GM12872 (cell line): ENCODE results near the gene SOX21.

Experiments used
- TF ChIP-seq, protein P1 (sequence below): IDR thresholded peaks from 3 replicates; pipeline ENCODE4 v1.5.1; 2011; ENCODE audit warnings: low read depth, mild to moderate bottlenecking, low read length, moderate library complexity; ENCODE audit not compliant: insufficient read depth

The SOX21 gene

DNA sequence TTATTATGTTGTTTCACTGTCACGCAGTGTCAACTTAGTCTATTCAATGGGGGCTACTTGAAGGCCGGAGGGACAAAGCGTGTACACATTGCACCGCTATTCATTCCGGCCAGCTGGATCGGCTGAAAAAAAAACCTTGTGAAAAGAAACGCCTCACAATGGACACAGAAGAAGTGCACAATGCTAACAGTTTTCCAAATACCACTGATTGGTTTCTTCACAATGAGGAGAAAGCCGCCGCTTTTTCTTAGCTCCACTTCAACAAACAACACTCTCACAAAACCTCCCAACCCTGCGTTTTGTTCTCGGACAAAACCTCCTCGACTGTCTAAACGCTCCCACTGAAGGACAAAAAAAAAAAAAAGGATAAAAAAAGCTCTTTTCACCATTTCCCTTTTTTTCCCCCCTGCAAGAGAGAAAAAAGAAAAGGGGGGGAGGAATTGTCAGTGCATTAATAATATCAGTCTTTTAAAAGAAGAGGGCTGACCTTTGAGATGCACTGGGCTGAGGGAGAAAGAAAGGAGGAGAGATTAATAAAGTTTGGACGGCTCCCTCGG lies 5.4 kb downstream of the SOX21 start:
- TF ChIP-seq, protein P1, sequence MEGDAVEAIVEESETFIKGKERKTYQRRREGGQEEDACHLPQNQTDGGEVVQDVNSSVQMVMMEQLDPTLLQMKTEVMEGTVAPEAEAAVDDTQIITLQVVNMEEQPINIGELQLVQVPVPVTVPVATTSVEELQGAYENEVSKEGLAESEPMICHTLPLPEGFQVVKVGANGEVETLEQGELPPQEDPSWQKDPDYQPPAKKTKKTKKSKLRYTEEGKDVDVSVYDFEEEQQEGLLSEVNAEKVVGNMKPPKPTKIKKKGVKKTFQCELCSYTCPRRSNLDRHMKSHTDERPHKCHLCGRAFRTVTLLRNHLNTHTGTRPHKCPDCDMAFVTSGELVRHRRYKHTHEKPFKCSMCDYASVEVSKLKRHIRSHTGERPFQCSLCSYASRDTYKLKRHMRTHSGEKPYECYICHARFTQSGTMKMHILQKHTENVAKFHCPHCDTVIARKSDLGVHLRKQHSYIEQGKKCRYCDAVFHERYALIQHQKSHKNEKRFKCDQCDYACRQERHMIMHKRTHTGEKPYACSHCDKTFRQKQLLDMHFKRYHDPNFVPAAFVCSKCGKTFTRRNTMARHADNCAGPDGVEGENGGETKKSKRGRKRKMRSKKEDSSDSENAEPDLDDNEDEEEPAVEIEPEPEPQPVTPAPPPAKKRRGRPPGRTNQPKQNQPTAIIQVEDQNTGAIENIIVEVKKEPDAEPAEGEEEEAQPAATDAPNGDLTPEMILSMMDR = no peak

DNA sequence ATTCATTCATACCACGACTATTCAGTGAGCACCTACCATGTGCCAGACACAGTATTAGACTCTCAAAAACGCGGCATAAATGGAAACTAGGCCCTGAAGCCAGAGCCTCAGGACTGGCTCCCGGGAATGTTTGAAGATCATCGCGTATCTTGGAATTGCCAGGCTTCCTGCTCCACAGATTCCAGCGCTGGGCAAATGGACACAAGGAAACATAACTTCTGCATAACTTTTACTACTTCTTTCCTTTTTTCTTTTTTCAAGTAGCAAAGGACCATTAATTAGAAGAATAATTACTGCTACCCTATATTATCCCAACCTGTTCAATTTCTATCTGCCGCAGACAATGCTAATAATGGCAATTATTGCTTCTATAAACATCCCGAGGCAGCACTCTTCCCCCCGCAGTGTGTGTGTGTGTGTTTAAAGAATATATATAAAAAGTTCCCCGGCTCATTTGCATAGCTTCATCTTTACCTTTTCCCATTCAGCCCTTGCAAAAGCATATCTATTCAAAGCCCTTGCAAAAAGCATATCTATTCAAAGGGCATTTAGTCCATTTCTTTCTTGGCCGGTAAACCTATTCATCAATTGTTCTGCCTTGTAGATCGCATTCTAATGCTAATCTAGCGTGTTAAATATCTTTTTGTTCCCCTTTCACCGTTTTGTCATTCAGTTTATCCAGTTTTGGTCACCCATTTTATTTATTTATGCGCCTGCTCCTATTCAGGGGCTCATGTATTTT lies 6.1 kb downstream of the SOX21 start:
- TF ChIP-seq, protein P1 = no peak

DNA sequence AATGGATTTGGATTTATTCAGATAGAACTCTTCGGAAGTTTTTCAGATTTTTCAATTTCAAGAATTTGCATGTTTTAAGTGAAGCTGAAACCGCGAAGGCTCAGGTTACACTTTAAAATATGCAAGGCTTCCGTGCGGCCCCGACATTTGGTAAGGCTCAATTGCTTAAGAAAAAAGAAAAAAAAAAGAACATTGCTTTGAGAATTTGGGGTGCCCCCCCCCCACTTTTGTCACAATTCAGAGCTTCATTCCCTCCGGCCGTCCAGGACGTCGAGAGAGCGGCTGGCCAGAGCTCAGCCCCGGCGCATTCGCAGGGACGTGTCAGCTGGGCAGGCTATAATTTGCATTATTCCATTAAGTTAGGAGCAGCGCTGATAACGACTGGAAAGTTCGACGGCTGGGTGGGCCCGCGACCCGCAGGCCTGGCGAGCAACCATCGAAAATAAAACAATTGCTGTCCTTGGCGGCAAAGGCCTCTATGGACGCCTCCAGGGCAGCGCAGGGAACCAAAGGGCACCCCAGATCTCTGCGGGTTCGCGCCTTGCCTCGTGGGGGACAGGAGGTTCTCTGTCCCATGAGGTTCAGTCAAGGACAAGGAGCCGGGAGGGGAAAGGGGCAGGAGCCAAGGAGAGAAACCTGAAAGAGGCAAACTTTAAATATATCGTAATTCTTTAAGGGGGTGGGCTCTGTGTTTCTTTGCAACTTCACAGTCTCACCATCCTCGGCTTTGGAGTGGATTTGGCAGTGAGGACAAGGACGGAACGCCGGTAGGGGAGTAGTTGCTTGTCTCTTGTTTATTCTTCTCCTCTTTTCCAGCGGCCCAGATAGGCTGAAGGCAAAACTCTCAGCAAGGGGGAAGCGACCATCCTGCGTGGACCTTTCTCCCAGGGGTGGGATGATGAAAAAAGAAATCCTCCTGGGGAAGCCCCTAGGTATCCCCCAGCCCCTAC lies 7.0 kb downstream of the SOX21 start:
- TF ChIP-seq, protein P1 = no peak

DNA sequence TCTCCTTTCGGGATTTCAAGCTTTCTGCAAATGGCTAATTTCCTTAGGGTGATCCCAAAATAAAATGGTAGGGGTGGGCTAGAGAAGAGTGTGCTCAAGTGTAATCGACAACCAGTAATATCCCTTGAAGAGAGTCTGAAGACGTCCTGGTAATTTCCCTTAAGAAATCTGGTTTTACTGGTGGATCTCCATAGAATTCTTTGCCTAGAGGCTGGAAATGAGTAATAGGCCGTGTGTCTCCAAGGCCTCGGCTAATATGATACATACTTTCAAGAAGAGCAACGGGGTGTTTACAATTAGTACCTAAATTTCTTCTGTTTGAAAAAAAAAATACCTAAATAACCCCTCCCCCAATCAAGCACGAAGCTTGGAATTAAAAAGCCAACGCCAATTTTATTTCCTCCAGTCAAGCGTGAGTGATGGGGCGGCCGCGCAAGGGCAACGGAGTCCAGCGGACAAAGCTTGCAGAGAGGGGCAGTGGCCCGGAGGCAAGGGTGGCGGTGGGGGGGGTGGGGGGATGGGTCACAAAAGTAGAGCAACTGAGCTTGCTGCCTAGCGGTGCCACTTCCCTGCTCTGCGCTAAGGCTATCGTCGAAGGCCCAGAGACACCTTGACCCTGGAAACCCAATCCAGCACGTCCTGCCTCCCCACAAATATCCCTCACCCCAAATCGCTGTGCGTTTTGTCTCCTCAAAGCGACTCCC lies 7.8 kb downstream of the SOX21 start:
- TF ChIP-seq, protein P1 = no peak

DNA sequence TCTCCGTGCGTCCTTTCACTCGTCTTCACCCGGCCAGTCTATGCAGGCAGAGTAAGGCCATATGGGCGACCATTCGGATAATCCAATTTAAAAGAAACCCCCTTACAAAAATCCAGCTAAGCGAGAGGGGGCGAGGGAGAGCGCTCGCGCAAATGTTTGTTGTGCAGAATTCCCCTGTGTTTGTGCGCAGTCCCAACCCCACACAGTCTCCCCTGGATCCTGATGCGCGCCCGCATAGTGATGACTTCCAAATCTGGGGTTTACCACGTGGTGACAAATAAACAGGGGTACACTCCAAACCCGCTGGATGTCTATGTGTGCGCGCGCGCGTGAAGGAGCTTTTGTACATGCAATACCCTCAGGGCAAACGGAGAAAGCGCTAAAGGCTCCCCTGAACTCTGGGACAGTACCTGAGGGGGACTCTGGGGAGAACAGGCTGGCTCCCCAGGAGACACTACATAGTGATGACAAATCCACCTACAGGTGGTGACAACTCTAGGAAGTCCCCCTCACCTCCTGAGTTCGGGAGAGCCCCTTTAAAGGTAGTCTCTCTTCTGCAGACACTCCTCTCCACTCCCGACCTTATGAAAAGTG lies 8.5 kb downstream of the SOX21 start:
- TF ChIP-seq, protein P1 = no peak

DNA sequence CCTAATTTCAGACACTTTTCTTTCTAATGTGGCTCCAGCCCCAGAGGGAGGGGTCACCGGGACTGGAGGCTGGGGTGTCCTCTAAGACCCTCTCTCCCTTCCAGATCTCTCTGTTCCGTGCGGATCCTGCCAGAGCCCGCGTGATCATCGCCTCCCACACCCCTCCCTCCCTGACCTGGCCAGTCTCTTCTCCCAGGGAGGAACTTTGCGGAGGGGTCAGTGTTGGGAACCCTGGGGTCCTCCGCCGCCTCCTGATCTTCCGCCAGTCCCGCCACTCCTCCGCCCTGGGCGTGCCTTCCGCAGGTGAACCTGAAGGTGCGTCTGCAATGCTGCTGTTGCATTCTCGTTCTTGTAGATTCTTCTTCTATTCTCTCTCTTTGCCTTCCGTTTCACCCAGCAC lies 9.1 kb downstream of the SOX21 start:
- TF ChIP-seq, protein P1 = no peak
